ENCODE results near the gene ADISSP. TPM values are rescaled to one million over a fixed set of nuclear protein-coding genes. Genes with fewer than 3 reads are reported as not detected.

The ADISSP gene
- total RNA-seq, 1 donor from 2014 or later: 93.0 TPM

DNA sequence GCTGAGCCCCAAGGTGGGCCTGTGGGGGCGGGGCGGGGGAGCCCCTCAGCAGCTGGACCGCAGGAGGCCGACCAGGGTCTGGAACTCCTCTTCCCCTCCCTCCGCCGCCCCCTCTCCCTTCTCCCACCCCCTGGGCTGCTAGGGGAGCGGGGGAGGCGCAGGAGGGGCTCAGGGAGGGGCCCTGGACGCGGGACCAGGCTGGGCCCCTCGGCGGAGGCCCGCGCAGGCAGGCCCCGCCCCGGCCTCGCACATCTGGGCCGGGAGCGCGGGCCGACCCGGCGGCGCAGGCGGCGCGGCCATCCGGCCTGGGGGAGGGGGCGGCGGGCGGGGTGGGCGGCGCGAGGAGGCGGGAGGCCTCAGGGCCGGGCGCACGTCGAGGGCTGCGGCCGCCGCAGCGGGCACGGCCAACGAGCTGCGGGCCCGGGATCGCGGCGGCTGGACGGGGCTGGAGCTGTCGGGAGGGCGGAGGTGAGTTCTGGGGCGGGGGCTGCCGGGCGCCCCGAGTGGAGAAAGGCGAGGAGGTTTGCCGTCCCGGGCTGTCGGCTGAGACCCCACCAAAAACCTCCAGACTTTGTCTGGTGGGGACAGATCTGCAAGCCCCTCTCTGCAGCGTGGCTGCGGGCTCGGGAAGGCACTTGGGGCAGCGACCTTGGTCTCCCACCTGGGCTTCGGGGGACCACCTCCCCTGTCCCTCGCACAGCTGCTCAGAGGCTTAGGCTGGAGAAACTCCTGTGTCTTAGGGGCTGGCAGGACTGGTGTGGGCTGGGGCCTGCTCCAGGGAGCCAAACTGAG, 35.0 kb downstream of the ADISSP start, which contains the start of gene HSPA12B:
Gene HSPA12B, plus strand, starts transcription at position 359 of the 792 bp plus-strand sequence. CDS start 5,990 bp downstream, outside the sequence.
- Mint-ChIP-seq H3K36me3 (ENCODE audit: low read depth) (no peaks in the 10 kb centered on the region), H3K27me3 (ENCODE audit: low read depth) (peaks cover 22% of the 10 kb centered on the region), H3K9me3 (no peaks in the 10 kb centered on the region), H3K27ac (ENCODE audit: unreplicated experiment) (no peak within 1 kb of the TSS), H3K4me1 (peaks cover 9% of the 10 kb centered on the region), H3K4me3 (no peak within 1 kb of the TSS)
- TF ChIP-seq, protein P1, sequence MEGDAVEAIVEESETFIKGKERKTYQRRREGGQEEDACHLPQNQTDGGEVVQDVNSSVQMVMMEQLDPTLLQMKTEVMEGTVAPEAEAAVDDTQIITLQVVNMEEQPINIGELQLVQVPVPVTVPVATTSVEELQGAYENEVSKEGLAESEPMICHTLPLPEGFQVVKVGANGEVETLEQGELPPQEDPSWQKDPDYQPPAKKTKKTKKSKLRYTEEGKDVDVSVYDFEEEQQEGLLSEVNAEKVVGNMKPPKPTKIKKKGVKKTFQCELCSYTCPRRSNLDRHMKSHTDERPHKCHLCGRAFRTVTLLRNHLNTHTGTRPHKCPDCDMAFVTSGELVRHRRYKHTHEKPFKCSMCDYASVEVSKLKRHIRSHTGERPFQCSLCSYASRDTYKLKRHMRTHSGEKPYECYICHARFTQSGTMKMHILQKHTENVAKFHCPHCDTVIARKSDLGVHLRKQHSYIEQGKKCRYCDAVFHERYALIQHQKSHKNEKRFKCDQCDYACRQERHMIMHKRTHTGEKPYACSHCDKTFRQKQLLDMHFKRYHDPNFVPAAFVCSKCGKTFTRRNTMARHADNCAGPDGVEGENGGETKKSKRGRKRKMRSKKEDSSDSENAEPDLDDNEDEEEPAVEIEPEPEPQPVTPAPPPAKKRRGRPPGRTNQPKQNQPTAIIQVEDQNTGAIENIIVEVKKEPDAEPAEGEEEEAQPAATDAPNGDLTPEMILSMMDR (conservative IDR thresholded peaks at IDR 0.05): no peak
- no peak for DNase-seq (ENCODE audit: low read depth, low spot score)

DNA sequence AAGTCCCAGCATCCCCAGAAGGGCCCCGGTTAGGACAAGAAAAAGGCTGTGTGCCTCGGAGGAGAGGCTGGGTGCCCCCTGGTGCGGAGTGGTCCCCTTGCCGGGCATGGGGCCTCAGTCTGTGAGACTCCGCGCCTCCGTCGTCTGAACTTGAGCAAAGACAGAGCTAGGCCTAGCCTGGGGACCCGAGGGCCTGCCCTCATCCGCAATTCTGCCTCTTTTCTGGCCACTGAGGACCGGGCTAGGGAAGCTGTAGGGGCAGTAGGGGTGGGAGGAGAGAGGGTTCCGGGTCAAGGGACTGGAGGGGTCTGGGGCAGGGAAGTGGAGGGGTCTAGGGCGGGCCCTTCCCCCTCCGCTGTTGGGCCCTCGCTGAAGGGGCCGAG, 35.6 kb downstream of the ADISSP start:
- TF ChIP-seq, protein P1 (conservative IDR thresholded peaks at IDR 0.05): no peak
- Mint-ChIP-seq H3K27me3 (ENCODE audit: low read depth) (peaks cover 28% of the 10 kb centered on the region), H3K4me1 (peaks cover 15% of the 10 kb centered on the region), H3K4me3 (no peak overlapping the region), H3K36me3 (ENCODE audit: low read depth) (no peaks in the 10 kb centered on the region), H3K9me3 (no peaks in the 10 kb centered on the region), H3K27ac (ENCODE audit: unreplicated experiment) (no peak overlapping the region)
- no peak for DNase-seq (ENCODE audit: low read depth, low spot score)

DNA sequence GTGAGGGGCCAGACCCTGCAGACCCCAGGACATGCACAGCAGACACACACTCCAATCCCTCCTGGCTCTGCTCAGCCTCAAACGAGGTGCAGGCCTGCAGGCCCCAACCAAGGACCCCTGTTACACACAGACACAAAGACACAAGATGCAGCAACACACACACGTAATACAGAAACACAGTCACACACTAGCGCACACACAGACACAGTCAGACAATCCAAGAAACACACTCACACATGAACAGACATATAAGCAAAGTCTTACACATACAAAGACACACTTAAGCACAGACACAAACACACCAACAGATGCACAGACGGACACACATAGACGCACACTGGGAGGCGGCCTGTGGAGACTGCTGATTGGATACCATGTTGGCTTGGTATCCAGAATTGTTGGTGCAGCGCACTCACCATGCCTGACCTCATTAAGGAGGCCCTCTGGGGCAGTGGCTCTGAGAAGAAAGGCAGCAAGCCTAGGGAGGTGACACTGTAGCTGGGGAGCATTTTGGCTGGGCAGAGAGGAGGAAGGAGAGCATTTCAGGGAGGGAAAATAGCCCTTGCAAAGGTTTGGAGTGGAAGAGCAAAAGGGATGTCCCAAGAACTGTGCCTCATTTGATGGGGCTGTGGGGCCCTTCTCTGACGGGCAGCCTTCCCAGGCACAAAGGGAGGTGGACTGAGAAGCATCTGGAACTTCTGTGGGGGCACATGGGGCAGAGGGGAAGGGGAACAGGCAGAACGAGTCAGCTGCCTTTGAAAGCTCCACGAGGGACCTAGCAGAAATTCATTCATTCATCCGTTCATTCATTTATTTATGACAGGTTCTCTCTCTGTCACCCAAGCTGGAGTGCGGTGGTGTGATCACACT, 36.5 kb downstream of the ADISSP start:
- peaks cover 15% of the 10 kb centered on the region for H3K4me1 Mint-ChIP-seq
- H3K9me3 Mint-ChIP-seq: no peaks in the 10 kb centered on the region
- TF ChIP-seq, protein P1 (conservative IDR thresholded peaks at IDR 0.05): no peak
- H3K27ac Mint-ChIP-seq (ENCODE audit: unreplicated experiment): peak overlapping the region; percentile 52
- H3K27me3 Mint-ChIP-seq (ENCODE audit: low read depth): peaks cover 33% of the 10 kb centered on the region
- H3K4me3 Mint-ChIP-seq: no peak overlapping the region
- DNase-seq (ENCODE audit: low read depth, low spot score): no peak
- no peaks in the 10 kb centered on the region for H3K36me3 Mint-ChIP-seq (ENCODE audit: low read depth)

DNA sequence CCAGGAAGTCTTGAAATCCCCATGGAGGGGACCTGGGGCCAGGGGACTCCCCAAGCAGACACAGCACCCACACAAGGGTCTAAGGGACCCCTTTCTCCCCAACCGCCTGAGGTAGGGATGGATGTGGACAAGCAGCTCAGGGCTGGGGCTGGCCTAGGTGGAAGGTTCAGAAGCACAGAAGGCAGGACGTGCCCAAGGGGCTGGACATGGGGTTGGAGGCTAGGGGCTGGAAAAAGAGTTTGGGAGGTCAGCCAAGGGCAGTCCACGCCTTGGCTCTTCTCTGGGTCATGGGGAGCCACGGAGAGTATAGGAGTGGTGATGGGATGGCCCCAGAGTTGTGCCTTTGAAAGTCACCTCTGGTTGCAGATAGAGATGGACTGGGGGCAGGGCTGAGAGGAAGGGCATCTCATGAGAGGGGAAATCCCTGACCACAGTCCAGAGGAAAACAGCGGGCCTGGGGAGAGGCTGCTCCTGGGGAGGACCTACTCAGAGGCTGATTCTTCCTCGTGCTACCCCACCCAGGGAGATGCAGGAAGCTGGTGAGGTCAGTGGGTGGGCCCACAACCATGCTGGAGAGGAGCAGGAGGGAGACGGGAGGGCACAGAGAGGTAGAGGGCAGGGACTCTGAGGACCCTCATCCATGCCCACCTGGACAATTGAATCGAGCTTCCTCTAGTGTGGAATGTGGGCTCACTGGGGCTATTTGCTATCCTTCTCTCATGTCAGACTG, 37.6 kb downstream of the ADISSP start:
- H3K36me3 Mint-ChIP-seq (ENCODE audit: low read depth): no peaks in the 10 kb centered on the region
- no peak overlapping the region for H3K27ac Mint-ChIP-seq (ENCODE audit: unreplicated experiment)
- H3K4me3 Mint-ChIP-seq: no peak overlapping the region
- H3K4me1 Mint-ChIP-seq: peaks cover 15% of the 10 kb centered on the region
- peaks cover 37% of the 10 kb centered on the region for H3K27me3 Mint-ChIP-seq (ENCODE audit: low read depth)
- no peak for DNase-seq (ENCODE audit: low read depth, low spot score)
- TF ChIP-seq, protein P1 (conservative IDR thresholded peaks at IDR 0.05): no peak
- no peaks in the 10 kb centered on the region for H3K9me3 Mint-ChIP-seq

DNA sequence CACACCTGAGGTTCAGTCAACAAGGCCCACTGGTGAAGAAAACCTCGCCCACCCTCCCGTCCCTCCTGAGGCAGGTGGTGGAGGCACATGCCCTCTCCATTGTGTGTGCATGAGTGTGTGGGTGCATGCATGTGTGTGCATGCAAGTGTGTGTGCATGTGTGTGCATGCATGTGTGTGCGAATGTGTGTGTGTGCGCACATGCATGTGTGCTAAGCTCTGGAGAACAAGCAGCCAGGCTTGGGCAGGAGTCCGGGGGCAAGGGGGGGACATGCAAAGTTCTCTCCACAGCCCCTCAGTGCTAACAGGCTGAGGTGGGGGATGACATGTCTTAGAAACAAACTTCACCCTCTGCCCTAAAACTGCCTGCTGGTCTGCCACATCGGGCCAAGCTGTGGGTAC, 38.2 kb downstream of the ADISSP start:
- Mint-ChIP-seq H3K4me3 (no peak overlapping the region), H3K9me3 (no peaks in the 10 kb centered on the region), H3K27me3 (ENCODE audit: low read depth) (peaks cover 40% of the 10 kb centered on the region), H3K27ac (ENCODE audit: unreplicated experiment) (no peak overlapping the region), H3K4me1 (peaks cover 15% of the 10 kb centered on the region), H3K36me3 (ENCODE audit: low read depth) (no peaks in the 10 kb centered on the region)
- TF ChIP-seq, protein P1 (conservative IDR thresholded peaks at IDR 0.05): no peak
- DNase-seq (ENCODE audit: low read depth, low spot score): no peak
